SIG-M5 treated with dmso at 0.1 percent for 504 hours (cell line): ENCODE results near the gene PALS1.
"Not testable (repeated sequence)": the region's sequence is repeated elsewhere in the genome, so short reads cannot be mapped to it uniquely, and the experiment has no call there.

Experiments used
- DNase-seq: peaks from one replicate; lab custom pipeline; 2025; ENCODE audit not compliant: unreplicated experiment; lab: John Stamatoyannopoulos, UW

Gene PALS1

GRCh38 chr14:67257906-67258305, 16.7 kb downstream of the PALS1 start:
- DNase-seq = no peak

- no peak for DNase-seq
These were observed 19.7 kb downstream of the PALS1 start for GRCh38 chr14:67260965-67261364.

- DNase-seq = no peak
These were observed 22.4 kb downstream of the PALS1 start for GRCh38 chr14:67263499-67264149.

- no peak for DNase-seq
These were observed 23.9 kb downstream of the PALS1 start for GRCh38 chr14:67265131-67265530.

GRCh38 chr14:67267576-67268328, 26.5 kb downstream of the PALS1 start:
- no peak for DNase-seq

GRCh38 chr14:67268426-67269150, 27.4 kb downstream of the PALS1 start:
- DNase-seq = no peak

- DNase-seq = no peak
These were observed 28.2 kb downstream of the PALS1 start for GRCh38 chr14:67269298-67270060.

GRCh38 chr14:67270145-67270753, 29.0 kb downstream of the PALS1 start:
- no peak for DNase-seq

GRCh38 chr14:67270933-67271332, 29.7 kb downstream of the PALS1 start:
- no peak for DNase-seq

- not testable (repeated sequence) for DNase-seq
These were observed 32.0 kb downstream of the PALS1 start for GRCh38 chr14:67273281-67273680.

- DNase-seq = no peak
These were observed 34.9 kb downstream of the PALS1 start for GRCh38 chr14:67276131-67276530.

GRCh38 chr14:67280506-67280905, 39.3 kb downstream of the PALS1 start:
- no peak for DNase-seq

- peak; percentile 56 for DNase-seq
These were observed 44.7 kb downstream of the PALS1 start for GRCh38 chr14:67285876-67286452.
